LNCaP clone FGC (cell line): ENCODE results near the gene FAM32A.

Experiments
- DNase-seq: peaks from one replicate; pipeline ENCODE4 v3.0.0-alpha.2; 2011; ENCODE audit warnings: low read depth
- H3K4me3 ChIP-seq: 2 replicates; pipeline ENCODE4 v1.5.1; 2011; ENCODE audit warnings: mild to moderate bottlenecking, low read depth, low read length, control low read depth
- TF ChIP-seq, protein P1 (sequence below): IDR thresholded peaks from 2 replicates; pipeline ENCODE4 v1.5.1; 2012; ENCODE audit warnings: mild to moderate bottlenecking; ENCODE audit not compliant: control insufficient read depth, insufficient read depth; ENCODE audit errors: extremely low read depth

Gene FAM32A

GRCh38 chr19:16185123-16185767 is at the start of gene FAM32A:
Gene FAM32A, plus strand, starts transcription at chr19:16185410. Its CDS starts 33 bp downstream, at chr19:16185443.
- TF ChIP-seq, protein P1, sequence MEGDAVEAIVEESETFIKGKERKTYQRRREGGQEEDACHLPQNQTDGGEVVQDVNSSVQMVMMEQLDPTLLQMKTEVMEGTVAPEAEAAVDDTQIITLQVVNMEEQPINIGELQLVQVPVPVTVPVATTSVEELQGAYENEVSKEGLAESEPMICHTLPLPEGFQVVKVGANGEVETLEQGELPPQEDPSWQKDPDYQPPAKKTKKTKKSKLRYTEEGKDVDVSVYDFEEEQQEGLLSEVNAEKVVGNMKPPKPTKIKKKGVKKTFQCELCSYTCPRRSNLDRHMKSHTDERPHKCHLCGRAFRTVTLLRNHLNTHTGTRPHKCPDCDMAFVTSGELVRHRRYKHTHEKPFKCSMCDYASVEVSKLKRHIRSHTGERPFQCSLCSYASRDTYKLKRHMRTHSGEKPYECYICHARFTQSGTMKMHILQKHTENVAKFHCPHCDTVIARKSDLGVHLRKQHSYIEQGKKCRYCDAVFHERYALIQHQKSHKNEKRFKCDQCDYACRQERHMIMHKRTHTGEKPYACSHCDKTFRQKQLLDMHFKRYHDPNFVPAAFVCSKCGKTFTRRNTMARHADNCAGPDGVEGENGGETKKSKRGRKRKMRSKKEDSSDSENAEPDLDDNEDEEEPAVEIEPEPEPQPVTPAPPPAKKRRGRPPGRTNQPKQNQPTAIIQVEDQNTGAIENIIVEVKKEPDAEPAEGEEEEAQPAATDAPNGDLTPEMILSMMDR, result no peak
- peak; percentile 97 for DNase-seq
- peak within 1 kb of the TSS; percentile 99 for H3K4me3 ChIP-seq

DNA sequence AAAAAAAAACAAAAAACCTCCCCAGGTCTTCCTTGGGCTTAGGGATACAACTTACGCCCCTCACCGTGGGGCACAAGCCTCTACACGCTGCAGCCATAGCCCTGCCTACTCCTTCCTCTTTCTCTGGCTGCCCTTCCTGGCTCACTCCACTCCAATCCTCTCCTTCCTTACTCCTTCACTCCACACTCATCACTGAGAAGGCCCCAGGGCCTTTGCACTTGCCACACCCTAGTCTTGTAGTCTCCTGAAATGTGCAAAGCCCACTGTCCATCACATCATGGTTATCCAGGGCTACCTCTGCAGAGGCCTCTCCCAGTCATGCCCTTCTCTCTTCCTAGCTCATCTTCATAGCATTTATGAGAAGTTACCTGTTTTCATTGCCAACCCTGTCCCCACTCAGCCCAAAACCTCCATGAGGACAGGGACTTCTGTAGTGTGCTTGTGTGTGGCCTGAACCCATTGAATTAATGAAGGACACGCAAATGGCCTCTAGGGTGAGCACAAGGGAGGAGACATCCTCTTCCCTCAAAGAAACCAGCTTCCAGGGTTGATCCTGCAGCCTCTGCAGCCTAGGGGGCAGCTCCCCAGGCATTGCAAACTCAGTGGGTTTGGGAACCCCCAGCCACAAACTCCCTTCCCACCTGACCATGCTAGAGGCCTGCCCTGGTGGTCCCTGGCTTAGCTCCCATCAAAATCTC is 49.6 kb upstream of the FAM32A start:
- TF ChIP-seq, protein P1, result no peak
- no peak overlapping the region for H3K4me3 ChIP-seq
- DNase-seq, result no peak

DNA sequence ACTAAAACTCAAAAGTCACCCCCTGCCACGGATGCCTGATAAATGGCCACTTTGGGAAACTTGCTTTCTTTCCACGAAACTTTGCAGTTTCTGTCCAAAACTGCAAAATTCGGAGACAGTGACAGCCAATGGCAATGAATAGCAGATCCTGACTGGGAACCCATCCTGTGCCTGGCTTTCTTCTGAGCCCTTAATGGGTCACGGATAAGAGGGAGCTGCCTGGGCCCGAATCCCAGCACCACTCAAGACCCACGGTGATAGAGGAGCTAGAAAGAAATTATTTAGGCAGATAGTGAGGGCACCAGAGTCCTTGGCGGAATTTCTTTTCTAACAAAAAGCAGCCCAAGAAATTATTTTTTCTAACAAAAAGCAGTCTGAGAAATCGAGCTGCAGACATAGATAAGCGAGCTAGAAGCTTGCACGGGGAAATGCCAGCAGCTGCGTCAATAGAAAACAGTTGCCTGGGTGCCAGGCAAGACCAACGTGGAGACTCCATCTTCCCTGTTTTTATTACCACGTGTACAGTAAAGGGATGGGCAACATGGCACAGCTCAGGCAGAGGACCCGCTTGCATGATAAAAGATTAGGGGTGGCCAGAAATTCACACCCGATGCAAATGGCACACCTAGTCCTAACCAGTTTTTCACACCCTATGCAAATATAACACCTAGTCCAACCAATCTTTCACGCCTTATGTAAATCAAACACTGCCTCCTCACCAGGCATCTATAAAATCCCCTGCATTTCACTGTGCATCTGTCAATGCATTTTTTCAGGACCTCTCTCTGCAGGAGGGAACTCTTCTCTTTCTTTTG is 48.8 kb upstream of the FAM32A start:
- TF ChIP-seq, protein P1, result no peak
- DNase-seq, result no peak
- H3K4me3 ChIP-seq, result no peak overlapping the region

DNA sequence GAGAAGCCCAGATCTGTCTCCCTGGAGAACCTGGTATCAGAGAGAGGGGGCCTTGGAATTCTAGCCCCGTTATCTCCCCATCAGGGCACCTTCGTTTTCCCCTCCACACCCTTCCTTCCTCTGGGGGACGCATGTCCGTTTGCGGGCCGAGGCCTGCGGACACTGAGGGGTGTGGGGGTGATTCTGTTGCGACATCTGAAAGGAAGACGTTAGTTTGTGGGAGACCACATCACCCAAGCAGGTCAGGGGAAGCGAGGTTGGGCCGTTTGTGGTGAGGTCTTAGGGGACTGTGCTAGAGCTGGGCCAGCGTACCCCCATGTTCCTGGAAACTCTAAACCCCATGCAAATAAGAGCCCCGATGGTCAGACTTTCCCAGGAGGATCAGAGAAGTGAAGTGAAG is 45.5 kb upstream of the FAM32A start:
- no peak overlapping the region for H3K4me3 ChIP-seq
- TF ChIP-seq, protein P1, result no peak
- DNase-seq, result no peak

GRCh38 chr19:16141043-16141442 is 44.2 kb upstream of the FAM32A start:
- no peak overlapping the region for H3K4me3 ChIP-seq
- TF ChIP-seq, protein P1, result no peak
- no peak for DNase-seq

- TF ChIP-seq, protein P1, result no peak
- no peak overlapping the region for H3K4me3 ChIP-seq
Measured at GRCh38 chr19:16142032-16142580, 43.1 kb upstream of the FAM32A start.

More at GRCh38 chr19:16142032-16142580, 43.1 kb upstream of the FAM32A start:
- DNase-seq, result no peak
